Right cardiac atrium (tissue), 5 donors: ENCODE measurements around the gene C15orf40. TPM values are rescaled to one million over a fixed set of nuclear protein-coding genes. Genes with fewer than 3 reads are reported as not detected.

Experiments
- ATAC-seq, 2 donors: fragments of 200-7000 bp; cut with Tn5 transposase; one replicate each; pipeline versions ENCODE4 v1.8.0 to v1.9.1; 2020; ENCODE audit warnings: moderate library complexity in 2 of 2, mild to moderate bottlenecking in 1 of 2
- DNase-seq, 3 donors: peaks; one replicate each; pipeline ENCODE4 v3.0.0-alpha.2; 2020
- H3K27ac ChIP-seq: one replicate; pipeline ENCODE4 v1.5.1; 2013; ENCODE audit warnings: mild to moderate bottlenecking, low read length, control low read depth, moderate library complexity
- H3K27me3 ChIP-seq: one replicate; pipeline ENCODE4 v1.6.1; 2013; ENCODE audit not compliant: control insufficient read depth, insufficient read depth
- H3K4me1 ChIP-seq: one replicate; pipeline ENCODE4 v1.6.1; 2013; ENCODE audit warnings: low read length; ENCODE audit not compliant: control insufficient read depth, insufficient read depth
- H3K4me3 ChIP-seq: one replicate; pipeline ENCODE4 v1.5.1; 2013; ENCODE audit warnings: low read length, control low read depth
- H3K9me3 ChIP-seq: one replicate; pipeline ENCODE4 v1.6.1; 2013; ENCODE audit warnings: low read length; ENCODE audit not compliant: control insufficient read depth
- WGBS: extraction: QIAGEN DNeasy Blood & Tissue Kit; methylation state at CpG from one replicate; pipeline ENCODE4 v1.1.7; 2013; 5-methylcytosine and 5-hydroxymethylcytosine counted together
- intact Hi-C, 4 donors: fragments of 100-400 bp; cut with DNase I; formaldehyde crosslinking; loops; one replicate each; pipeline versions ENCODE4 v1.11.0 to v1.14.0; 2022 to 2023
- polyA plus RNA-seq: library from polyadenylated mRNA; stranded (reverse); fragments of 200-250 nt; gene quantifications from one replicate; pipeline ENCODE4 v1.2.3, GENCODE V29; 2013
- total RNA-seq, 4 donors: library from RNA; stranded (reverse); fragmentation: NEBNext Ultra II Directional; extraction: Animal tissue kit (Norgen Biotek cat#: 25700); gene quantifications; one replicate each; pipeline ENCODE4 v1.2.1, GENCODE V29; 2021
- donor health status: healthy with polysubstance abuse.
- donor health status: DM: no; HTN: yes; CAD: no.
- donor health status: DM: no; HTN: no; CAD: no.
- donor health status: DM: no; HTN: yes; CAD: no; lungs with severe emphysema.
- donor health status: DM: yes; HTN: yes; CAD: no.

C15orf40 gene
- total and polyA plus RNA-seq, 5 donors: 11.0 to 16.0 (median 12.7) TPM

DNA sequence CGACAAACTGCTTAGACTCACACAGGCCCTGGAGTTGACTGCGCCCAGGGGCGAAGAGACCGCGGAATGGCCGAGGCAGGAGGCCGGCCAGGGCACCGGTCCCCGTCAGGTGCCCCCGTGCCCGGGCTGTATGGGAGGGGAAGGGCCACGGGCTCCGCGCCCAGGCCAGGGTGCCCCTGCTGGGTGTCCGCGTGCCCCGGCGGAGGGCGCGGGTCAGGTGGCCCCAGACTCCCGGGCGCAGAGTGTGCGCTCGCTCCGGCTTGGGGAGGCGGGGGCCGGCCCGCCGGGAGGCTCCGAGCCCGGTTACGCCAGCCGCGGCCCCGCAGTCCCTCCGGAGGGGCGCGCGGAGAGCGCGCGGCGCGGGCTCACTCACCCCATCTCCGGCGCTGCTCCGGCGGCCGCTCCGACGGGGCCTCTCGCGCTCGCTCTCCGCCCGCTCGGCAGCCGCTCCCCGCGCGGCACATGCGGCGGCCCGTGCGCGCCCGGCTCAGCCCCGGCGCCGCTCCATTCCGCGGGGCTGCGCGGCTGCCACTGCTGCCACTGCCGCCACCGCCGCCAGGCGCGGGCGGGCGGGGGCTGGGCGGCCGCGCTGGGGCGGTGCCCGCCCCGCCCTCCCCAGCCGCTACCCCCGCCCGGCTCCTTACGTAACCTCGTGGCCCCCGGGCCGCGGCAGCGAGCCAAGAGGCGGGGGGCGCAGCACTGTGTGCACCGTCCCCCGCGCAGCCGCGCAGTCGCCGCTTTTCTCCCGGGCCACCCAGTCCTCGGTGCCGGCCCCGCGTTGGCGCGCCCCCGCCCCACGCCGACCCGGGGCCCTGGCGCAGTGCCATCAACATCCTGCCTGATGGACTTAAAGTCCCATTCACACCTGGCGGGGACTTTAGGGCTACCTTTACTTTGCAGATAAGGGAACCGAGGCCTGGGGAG is 59.0 kb downstream of the C15orf40 start, which contains the start of gene HOMER2:
Gene HOMER2 (minus strand): TSS at position 563 of the 924 bp plus-strand sequence. CDS start 185 bp downstream, at position 378.
- 1% methylated on average over 119 of the region's 119 CpGs for WGBS
- DNase-seq (peak; percentile 23 to 78 (median 77)), ATAC-seq (peak; percentile 54 to 75)
- Histone ChIP-seq H3K27me3 (no peaks in the 10 kb centered on the region), H3K4me1 (no peaks in the 10 kb centered on the region), H3K9me3 (no peaks in the 10 kb centered on the region), H3K4me3 (peak within 1 kb of the TSS; percentile 97), H3K27ac (peak within 1 kb of the TSS; percentile 34)
- intact Hi-C loops: no loop called here

DNA sequence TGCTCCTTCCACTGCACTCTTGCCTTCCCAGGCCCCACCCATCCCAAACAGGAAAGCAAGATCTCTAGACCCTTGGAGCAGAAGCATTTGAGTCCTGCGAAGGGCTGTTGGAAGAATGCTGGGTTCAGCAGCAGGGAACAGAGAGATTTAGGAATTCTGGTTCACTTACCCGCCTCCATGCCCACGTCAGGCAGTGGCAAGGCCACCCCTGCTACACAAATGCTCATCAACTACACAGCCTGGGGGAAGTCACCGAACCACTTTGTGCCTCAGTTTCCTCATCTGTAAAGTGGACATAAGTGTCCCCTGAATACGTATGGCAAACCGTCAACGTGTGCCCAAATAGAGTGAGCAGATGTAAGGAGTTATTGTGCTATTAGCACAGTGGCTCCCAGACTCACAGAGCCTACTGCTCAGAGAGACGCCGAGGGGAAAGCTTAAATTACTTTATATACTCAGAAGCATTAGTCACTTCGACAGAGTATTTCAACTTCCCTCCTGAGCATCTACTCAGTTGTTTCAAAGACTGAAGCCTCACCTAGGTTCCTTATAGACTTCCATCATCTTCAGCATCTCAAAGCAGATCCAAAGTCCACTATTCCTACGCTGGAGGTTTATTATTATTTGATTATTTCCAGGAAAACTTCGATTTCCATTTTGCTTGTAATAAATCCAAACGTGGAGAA is 59.8 kb downstream of the C15orf40 start:
- Histone ChIP-seq H3K4me3 (peak overlapping the region; percentile 97), H3K4me1 (no peaks in the 10 kb centered on the region), H3K27ac (no peak overlapping the region), H3K27me3 (no peaks in the 10 kb centered on the region), H3K9me3 (no peaks in the 10 kb centered on the region)
- no peak for DNase-seq
- intact Hi-C loops: no loop called here
- no peak for ATAC-seq
- 63% methylated on average over 13 of the region's 13 CpGs for WGBS

DNA sequence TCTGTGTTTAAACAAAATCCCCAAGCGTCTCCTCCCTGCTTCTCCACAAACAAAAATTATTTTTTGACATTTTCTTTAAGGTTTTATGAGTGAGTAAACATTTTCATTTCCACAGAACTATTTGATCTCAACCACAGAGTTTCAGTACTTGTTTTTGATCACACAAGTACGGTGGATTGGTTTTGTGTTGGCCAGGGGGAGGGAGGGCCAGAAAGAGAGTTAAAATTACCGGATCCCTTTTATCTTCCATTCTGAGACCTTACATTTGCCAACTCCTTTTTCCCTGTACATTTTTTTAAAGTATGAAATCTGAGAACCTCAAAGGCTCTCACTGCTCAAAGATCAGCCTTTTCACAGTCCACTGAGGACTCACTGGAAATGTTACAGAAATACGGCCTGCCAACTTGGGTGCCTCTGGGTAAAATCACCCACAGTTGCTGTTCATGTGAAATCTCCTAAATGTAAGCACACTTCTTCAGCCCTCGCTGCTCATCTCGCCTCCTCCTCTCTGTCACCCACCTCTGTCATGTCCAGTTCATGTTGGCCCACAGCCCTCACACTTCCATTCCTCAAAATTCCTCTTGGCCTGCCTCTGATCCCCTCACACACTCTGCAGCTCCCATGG is 60.6 kb downstream of the C15orf40 start:
- Histone ChIP-seq H3K27ac (no peak overlapping the region), H3K27me3 (no peaks in the 10 kb centered on the region), H3K9me3 (no peaks in the 10 kb centered on the region), H3K4me3 (no peak overlapping the region), H3K4me1 (no peaks in the 10 kb centered on the region)
- ATAC-seq (peak in 1 of 2 donors; percentile 23), DNase-seq (no peak)
- 58% methylated on average over 6 of the region's 6 CpGs for WGBS
- intact Hi-C loops: no loop called here

DNA sequence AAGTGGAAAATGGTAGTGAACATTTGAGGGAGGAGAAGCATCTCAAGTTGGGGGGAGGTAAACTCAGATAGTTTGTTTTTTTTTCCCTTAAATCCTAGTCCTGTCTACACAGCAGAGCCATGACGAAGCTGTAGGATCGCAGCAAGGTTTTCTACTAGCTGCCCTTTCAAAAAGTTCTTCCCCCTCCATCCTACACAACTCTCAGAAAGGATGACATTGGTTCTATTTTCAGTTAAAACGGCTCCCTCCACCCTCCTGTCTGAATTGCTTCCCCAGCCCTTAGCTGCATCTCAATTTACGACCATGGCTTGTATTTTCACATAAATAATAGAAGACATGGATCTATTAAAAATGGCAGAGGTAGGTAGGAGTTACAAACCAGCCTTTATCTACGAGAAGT is 61.1 kb downstream of the C15orf40 start:
- H3K27me3 ChIP-seq: no peaks in the 10 kb centered on the region
- 76% methylated on average over 5 of the region's 5 CpGs for WGBS
- H3K4me1 ChIP-seq: no peaks in the 10 kb centered on the region
- ATAC-seq (no peak), DNase-seq (no peak)
- no peaks in the 10 kb centered on the region for H3K9me3 ChIP-seq
- intact Hi-C loops: no loop called here
- H3K27ac ChIP-seq: no peak overlapping the region
- H3K4me3 ChIP-seq: no peak overlapping the region

DNA sequence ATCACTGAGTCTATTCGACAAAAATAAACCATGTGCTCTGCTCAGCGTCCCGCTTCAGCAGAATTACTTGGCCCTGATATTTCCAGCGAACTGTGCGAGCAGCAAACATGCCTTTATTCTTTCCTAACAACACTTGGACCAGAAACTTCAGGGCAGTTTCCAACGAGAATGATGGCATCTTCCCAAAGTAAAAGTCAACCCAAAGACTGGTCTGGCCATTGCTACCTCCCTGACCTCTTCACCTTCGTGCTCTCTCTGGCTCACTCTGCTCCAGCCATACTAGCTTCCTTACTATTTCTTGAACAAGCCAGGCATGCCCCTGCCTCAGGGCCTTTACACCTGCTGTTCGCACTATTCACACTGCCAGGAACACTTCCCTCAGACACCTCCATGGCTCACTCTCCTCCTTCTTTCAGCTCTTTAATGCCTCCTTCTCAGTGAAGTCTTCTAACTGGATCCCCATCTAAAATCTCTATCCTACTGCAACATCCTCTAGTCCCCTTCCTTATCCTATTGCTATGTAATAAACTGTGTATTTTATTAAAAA is 65.2 kb downstream of the C15orf40 start:
- DNase-seq (no peak), ATAC-seq (no peak)
- H3K4me3 ChIP-seq: no peak overlapping the region
- no peaks in the 10 kb centered on the region for H3K9me3 ChIP-seq
- intact Hi-C loops: no loop called here
- WGBS: 89% methylated on average over 8 of the region's 8 CpGs
- H3K27ac ChIP-seq: no peak overlapping the region
- no peaks in the 10 kb centered on the region for H3K4me1 ChIP-seq
- H3K27me3 ChIP-seq: no peaks in the 10 kb centered on the region

DNA sequence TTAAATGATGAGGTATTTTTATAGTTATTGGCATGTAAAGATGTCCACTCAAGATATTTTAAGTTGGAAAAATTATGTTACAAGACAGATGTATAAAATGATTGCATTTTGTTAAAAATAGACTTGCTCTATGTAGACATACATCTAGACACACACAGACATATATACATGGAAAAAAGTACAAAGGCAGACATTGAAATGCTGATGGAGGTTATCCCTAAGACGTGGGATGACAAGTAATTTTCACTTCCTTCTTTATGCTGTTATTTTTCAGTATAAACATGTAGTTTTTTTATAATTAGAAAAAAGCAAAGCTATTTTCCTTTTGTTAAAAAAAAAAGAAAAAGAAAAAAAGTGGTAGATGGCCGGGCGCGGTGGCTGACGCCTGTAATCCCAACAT is 66.1 kb downstream of the C15orf40 start:
- ATAC-seq: no peak
- WGBS: 89% methylated on average over 5 of the region's 5 CpGs

DNA sequence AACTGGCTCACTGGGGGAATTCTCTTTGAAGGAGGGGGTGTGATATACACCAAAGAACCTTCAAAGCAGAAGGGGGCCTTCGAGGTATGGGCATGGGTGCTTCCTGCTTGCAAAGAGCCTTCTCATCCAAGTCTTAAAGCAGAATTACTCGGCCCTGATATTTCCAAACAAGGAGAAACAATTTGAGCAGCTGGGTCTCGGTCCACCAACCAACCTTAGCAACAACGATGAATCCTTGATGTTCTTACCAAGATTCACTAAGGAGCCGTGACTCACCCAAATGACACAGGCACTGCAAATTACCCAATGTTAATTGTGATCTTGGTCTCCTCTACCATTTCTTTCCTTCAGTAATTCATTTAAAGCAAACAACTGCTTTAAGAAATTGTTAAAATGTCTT is 66.6 kb downstream of the C15orf40 start:
- WGBS: 77% methylated on average over 5 of the region's 5 CpGs
- DNase-seq (no peak), ATAC-seq (no peak)

More for the DNA sequence above, 66.1 kb downstream of the C15orf40 start:
- H3K27ac ChIP-seq: no peak overlapping the region
- intact Hi-C loops: no loop called here
- DNase-seq: no peak
- H3K9me3 ChIP-seq: no peaks in the 10 kb centered on the region
- no peaks in the 10 kb centered on the region for H3K27me3 ChIP-seq
- H3K4me1 ChIP-seq: no peaks in the 10 kb centered on the region
- no peak overlapping the region for H3K4me3 ChIP-seq

DNA sequence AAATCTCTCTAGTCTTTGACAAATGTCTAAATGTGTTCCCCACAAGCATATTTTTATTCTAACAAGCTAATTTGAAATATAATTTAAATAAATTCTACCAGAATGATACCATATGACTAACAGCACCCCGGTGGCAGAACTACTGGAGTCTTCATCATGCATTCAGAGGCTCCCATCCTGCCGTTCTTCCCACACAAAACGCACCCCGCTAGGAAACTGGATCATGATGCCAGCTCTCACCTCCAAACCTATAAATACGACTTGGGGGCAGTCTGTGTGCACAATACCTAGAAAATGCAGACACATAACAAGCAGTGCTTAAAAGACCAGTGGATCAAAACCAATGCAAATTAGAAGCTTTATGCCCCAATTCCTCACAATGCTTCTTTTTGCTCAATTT is 67.4 kb downstream of the C15orf40 start:
- WGBS: 84% methylated on average over 5 of the region's 5 CpGs
- Histone ChIP-seq H3K4me1 (no peaks in the 10 kb centered on the region), H3K27me3 (no peaks in the 10 kb centered on the region), H3K4me3 (no peak overlapping the region), H3K9me3 (no peaks in the 10 kb centered on the region), H3K27ac (no peak overlapping the region)
- intact Hi-C loops: no loop called here
- DNase-seq (no peak), ATAC-seq (no peak)

More for the DNA sequence above, 66.6 kb downstream of the C15orf40 start:
- Histone ChIP-seq H3K4me1 (no peaks in the 10 kb centered on the region), H3K27me3 (no peaks in the 10 kb centered on the region), H3K27ac (no peak overlapping the region), H3K9me3 (no peaks in the 10 kb centered on the region), H3K4me3 (no peak overlapping the region)
- intact Hi-C loops: no loop called here

DNA sequence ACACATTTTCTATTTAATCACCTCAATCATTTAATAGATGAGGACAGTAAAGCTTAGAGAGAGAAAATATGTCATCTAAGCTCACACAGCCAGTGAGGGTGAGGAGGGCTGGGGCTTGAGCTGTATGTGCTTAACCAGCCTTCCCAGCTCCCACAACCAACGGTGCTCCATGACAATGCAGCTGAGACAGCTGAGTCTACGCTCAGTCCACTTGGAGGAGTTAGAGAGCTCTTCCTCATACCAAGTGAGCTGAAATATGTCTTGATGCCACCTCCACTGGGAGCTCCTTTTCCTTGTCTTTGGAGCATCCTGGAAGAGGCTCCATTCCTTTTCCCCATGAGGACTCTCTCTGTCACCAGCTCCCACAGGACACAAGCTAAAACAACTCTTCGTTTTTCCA is 68.3 kb downstream of the C15orf40 start:
- H3K9me3 ChIP-seq: no peaks in the 10 kb centered on the region
- H3K4me1 ChIP-seq: no peaks in the 10 kb centered on the region
- no peak overlapping the region for H3K4me3 ChIP-seq
- intact Hi-C loops: no loop called here
- no peak overlapping the region for H3K27ac ChIP-seq
- DNase-seq (no peak), ATAC-seq (no peak)
- WGBS: 72% methylated on average over 3 of the region's 3 CpGs
- no peaks in the 10 kb centered on the region for H3K27me3 ChIP-seq

DNA sequence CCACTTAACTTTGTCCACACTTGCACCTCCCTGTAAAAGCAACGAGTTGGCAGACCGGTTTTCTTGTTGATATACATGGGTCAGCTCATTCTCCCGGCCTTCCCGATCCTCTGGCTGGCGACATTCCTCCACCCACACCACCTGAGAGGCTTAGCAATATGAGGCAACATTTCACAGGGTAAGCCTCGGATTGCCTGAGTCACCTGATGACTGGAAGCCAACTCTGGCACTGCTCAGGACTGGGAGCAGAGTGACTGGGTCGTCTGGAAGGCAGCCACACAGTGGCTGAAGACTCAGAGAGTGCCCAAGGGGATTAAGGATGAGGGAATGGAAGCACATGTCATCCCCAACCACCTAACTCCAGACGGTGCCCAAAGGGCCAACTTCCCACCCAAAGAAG is 68.7 kb downstream of the C15orf40 start:
- 73% methylated on average over 8 of the region's 8 CpGs for WGBS
- no peak overlapping the region for H3K27ac ChIP-seq
- no peak for ATAC-seq
- intact Hi-C loops: no loop called here
- H3K4me1 ChIP-seq: peaks cover under 1% of the 10 kb centered on the region
- no peaks in the 10 kb centered on the region for H3K27me3 ChIP-seq
- H3K9me3 ChIP-seq: no peaks in the 10 kb centered on the region
- DNase-seq: no peak
- no peak overlapping the region for H3K4me3 ChIP-seq
